GM19035 (cell line): ENCODE measurements around the gene ZNF813.
A peak's percentile ranks its signal among the peaks of the same experiment; 100 is the strongest.
"Not testable (repeated sequence)": the region's sequence is repeated elsewhere in the genome, so short reads cannot be mapped to it uniquely, and the experiment has no call there.

Experiments used
- ATAC-seq: cut with Tn5 transposase; IDR thresholded peaks from one replicate; pipeline ENCODE4 v1.9.1; 2021; ENCODE audit not compliant: unreplicated experiment

Gene ZNF813

GRCh38 chr19:53467485-53468262 lies at the start of gene ZNF813:
Gene ZNF813, plus strand, starts transcription at chr19:53467733. Its CDS starts 16,090 bp downstream, at chr19:53483823.
- ATAC-seq, result peak; percentile 82

GRCh38 chr19:53420520-53421315 lies 46.8 kb upstream of the ZNF813 start:
- not testable (repeated sequence) for ATAC-seq

GRCh38 chr19:53422551-53422950 lies 45.0 kb upstream of the ZNF813 start:
- ATAC-seq, result no peak

- not testable (repeated sequence) for ATAC-seq
These were observed 44.5 kb upstream of the ZNF813 start for GRCh38 chr19:53423074-53423473.

GRCh38 chr19:53423680-53424079 lies 43.9 kb upstream of the ZNF813 start:
- not testable (repeated sequence) for ATAC-seq

- ATAC-seq, result no peak
These were observed 42.5 kb upstream of the ZNF813 start for GRCh38 chr19:53424968-53425597.

GRCh38 chr19:53431399-53432087 lies 36.0 kb upstream of the ZNF813 start, which contains the start of gene ZNF761:
Gene ZNF761, plus strand, starts transcription at chr19:53431984. Its CDS starts 15,285 bp downstream, at chr19:53447269.
- peak; percentile 98 for ATAC-seq

- ATAC-seq, result peak; percentile 23
These were observed 35.4 kb upstream of the ZNF813 start for GRCh38 chr19:53432088-53432661.

- ATAC-seq, result not testable (repeated sequence)
These were observed 23.7 kb upstream of the ZNF813 start for GRCh38 chr19:53443809-53444208.

GRCh38 chr19:53447196-53447595 lies 20.3 kb upstream of the ZNF813 start:
- not testable (repeated sequence) for ATAC-seq

GRCh38 chr19:53455828-53456227 lies 11.7 kb upstream of the ZNF813 start:
- ATAC-seq, result no peak

- not testable (repeated sequence) for ATAC-seq
These were observed 7.3 kb upstream of the ZNF813 start for GRCh38 chr19:53460131-53460721.

- no peak for ATAC-seq
These were observed 5.7 kb upstream of the ZNF813 start for GRCh38 chr19:53461866-53462265.

- no peak for ATAC-seq
These were observed 4.7 kb upstream of the ZNF813 start for GRCh38 chr19:53462861-53463260.

- ATAC-seq, result no peak
These were observed 4.3 kb upstream of the ZNF813 start for GRCh38 chr19:53463263-53463662.

- no peak for ATAC-seq
These were observed 628 bp upstream of the ZNF813 start for GRCh38 chr19:53466726-53467484.

GRCh38 chr19:53468628-53469027 lies 1.1 kb downstream of the ZNF813 start:
- ATAC-seq, result not testable (repeated sequence)

- no peak for ATAC-seq
These were observed 4.4 kb downstream of the ZNF813 start for GRCh38 chr19:53471916-53472315.

GRCh38 chr19:53474832-53475231 lies 7.3 kb downstream of the ZNF813 start:
- not testable (repeated sequence) for ATAC-seq
